GM18507 (cell line): Measurements from ENCODE around the gene C5orf47.

Source experiments
- DNase-seq: peaks from one replicate; pipeline ENCODE4 v3.0.0; 2011; ENCODE audit warnings: low read depth; ENCODE audit not compliant: insufficient read length; ENCODE audit errors: extremely low spot score
- FAIRE-seq: peaks from 2 replicates; lab custom pipeline; 2011; peaks lifted over from hg19 to GRCh38; lab: Jason Lieb, UNC

C5orf47 gene

DNA sequence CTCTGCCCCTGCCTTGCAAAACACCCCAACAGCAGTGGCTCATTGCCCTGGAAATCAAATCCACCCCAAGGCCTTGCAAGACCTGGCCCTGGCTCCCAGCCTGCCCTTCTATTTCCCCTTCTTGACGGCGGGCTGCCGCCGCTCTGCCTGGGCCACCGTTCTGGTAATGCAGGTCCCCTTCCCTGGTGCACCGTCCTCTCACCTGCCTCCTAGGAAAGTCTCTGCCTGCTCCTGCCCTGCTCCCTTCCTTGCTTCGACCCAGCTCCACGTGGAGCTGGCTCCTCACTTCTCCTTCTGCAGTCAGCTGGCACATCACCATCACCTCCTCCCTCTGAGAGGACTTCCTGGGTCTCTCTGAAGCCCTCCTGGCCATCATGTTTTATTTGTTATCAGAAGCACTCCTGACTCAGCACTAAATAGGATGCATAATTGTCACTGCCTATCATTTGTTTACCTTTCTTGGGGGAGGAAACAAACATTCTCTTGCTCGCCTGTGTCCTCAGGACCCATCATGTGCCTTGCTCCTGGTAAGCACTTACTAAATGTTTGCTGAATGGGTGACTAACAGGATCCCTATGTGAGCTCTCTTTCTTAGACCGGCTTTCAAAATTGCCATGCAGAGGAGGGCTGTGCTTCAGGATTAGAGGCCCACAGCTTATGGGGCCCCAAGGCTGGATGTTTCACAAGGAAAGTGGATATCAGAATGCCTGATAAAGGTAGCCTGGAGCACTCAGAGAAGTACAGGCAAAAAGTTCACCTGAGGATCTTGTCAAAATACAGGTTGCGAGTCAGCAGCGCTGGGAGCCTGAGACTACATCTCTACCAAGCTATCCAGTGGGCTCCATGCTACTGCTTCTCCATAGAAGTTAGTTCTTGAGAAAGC lies 19.6 kb upstream of the C5orf47 start:
- FAIRE-seq (no peak), DNase-seq (no peak)

DNA sequence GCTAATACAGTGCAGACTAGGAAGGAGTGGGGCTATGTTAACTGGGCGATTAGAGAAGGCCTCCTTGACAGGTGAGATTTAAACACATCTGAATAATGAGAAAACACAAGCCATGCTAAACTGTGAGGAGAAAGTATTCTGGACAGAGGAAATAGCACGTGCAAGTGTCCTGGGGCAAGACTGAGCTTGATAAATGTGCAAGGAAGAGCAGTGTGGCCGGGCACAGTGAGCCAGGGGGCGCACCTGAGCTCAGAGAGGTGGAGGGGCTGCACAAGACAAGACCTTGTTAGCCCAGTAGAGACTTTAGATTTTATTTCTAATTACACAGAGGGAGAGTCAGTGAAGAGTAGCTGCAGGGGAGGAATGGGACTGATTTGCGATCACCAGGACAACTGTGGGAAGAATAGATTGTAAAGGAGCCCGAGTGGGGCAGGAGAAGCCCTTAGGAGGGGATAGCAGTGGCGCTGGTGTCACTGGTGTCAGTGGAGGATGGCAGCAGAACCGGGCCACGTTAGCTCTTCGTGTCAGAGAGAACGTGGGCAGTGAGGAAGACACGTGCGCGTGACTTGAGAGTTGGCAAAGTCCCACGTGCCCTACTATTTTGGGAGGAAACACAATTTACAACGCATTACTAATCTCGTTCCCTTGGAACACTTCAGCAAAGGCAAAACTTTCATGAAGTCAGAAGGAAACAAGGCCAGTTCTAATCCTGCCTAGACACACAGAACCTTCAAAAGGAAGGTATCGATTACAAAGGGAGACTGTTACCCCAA lies 17.9 kb upstream of the C5orf47 start:
- no peak for FAIRE-seq
- no peak for DNase-seq

DNA sequence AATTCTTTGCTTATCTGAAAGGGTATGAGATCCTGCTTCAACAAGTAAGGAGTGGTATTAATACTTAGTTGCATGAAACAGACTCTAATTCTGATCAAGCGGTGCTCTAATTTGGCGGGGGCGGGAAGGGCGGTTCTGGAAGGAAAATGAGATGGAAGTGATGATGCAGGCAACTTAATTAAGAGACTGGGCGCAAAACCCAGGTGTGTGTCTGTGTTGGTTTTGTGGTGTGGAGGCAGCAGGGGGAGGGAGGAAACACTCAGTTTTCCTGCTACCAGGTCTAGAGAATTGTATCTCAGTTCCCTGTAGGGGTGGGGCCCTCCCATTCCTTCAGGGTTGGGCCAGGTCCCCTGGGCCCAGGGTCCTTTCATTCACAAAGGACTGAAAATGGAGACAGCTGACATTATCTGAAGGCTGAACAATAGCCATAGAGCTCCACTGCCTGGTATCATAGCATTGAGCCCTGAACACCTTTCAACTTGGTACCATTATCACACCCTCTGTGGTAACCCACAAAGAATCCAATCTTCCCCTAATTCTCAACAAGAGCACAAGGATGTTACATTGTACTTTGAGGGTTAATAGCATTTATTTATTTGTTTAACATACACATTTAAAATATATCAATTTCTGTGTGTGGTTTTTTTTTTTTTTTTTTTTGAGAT lies 17.2 kb upstream of the C5orf47 start:
- FAIRE-seq: no peak
- no peak for DNase-seq

DNA sequence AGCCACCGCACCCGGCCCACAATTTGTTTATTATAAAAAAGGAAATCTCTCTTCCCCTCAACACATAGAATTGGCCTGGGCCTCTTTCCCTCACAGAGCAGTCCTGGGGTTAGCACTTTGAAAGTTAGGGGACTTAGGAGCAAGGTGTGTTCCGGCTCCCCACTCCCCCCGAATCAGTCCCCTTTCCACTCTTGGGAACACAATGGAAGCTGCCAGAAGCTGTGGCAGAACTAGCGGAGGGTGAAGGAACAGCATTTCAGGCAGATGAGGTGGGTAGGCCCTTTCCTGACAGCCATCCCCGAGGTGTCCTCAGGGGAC lies 16.4 kb upstream of the C5orf47 start:
- DNase-seq: no peak
- no peak for FAIRE-seq

DNA sequence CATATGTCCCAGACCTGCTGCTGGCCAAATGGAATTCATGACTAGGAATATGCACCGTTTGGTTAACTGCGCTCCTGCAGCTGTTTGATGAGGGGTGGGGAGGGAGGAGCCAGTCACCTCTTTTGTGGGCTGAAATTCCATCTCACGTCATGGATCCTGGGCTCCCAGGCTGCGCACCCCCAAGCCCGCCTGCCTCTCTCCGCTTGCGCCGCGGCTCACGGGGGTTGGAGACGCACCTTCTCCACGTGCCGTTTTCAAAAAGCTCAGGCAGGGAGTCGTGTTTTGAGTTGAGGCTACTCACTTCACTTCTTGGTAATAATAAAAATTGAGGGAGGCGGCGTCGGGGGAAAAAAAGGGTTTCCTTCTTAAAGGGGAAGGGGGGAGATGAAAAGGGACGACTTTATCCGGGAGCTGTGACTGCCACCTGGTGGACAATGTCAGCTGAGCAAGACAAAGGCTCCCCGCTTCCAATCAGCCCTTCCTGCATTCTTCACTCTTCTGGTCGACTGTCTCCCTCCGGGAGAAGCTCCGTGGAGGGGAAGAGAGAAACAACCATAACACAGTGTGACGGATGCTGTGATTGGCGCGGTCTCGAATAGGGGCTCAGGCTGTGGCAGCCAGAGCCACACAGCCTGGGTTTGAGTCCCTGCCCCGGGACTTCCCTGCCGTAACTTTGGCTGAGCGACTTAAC lies 15.9 kb upstream of the C5orf47 start:
- DNase-seq: peak; percentile 72
- peak; percentile 86 for FAIRE-seq

DNA sequence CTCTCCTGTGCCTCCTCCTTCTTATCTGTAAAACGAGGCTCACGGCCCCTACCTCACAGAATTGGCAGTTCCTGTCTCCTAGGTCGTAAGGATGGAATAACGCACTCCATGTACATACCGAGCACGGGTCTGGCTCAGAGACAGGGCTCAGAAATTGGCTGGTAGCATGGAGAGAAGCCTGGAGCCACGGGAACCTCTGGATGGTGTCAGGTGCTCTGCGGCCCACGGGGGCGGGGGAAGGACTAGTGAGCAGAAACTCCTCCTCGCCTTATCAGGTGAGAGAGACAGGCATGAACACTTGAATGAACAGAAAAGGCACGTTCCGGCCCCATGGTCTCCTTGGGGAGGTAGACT lies 15.4 kb upstream of the C5orf47 start:
- FAIRE-seq (peak; percentile 33), DNase-seq (no peak)

DNA sequence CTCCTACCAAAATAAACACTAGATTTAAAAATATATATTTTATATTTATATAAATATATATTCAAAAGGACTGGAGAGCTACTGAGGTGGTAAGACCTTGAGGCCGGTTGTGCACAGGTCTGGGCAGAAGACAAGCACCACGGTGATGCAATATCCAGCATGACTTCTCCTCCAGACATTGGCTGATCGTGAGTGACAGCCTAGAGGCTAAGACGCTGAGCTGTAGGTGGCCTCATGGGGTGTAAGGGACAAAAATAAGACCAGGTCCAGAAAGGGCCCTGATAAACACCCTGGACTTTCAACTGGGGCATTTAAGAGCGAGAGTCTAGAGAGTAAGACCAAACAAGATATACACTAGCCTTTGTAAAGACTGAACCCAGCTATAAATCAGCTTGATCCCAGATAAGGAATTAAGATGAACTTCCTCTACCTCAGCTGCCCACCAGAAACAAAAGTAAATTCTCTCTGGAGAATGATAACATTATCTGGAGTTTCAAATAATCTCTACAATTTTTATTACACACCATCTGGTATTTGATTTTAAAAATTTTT lies 14.2 kb upstream of the C5orf47 start:
- no peak for FAIRE-seq
- DNase-seq: no peak

DNA sequence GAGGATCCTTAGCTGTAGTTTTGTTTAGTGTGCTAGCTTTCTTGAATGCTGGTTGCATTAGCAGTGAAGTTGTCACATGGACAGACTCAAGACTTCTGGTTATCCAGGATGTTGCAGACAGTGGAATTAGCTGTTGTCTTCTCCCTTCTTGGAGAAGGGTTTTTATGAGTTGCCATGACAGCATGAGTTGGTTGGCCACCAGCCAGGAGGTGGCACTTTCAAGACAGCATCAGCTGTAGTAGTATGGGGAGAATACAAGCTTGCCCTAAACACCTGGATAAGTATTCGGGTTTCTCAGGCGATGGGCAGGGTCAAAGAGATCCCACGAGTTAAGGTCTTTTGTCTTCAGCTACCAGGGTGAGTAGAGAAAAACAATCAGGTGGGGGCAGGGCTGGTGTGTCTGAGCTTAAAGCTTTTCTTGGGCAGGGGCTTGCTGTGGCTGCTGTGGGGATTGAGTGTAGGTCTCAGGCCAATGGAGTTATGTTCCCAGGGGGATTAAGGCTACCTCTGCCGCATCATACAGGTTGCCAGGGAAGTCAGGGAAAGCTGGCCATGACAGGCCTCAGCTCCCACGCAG lies 7.7 kb upstream of the C5orf47 start:
- no peak for FAIRE-seq
- no peak for DNase-seq

DNA sequence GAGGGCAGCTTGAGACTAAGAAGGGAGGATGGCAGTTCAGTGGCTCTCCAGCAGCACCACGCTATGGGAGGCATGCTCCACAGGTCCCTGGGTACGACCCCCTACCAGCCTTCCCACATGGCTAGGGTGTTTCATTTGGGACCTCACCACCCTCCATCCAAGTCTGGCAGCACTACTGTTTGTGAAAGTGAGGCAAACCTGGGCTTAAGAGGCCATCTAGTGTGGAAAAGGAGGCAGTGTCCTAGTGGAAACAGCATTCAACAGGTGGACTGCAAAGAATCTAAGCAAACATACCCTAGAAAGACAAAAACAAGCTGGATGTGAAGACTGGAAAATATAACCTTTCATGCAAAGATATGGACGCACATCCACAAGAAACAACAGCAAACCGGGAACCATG lies 4.8 kb upstream of the C5orf47 start:
- no peak for DNase-seq

DNA sequence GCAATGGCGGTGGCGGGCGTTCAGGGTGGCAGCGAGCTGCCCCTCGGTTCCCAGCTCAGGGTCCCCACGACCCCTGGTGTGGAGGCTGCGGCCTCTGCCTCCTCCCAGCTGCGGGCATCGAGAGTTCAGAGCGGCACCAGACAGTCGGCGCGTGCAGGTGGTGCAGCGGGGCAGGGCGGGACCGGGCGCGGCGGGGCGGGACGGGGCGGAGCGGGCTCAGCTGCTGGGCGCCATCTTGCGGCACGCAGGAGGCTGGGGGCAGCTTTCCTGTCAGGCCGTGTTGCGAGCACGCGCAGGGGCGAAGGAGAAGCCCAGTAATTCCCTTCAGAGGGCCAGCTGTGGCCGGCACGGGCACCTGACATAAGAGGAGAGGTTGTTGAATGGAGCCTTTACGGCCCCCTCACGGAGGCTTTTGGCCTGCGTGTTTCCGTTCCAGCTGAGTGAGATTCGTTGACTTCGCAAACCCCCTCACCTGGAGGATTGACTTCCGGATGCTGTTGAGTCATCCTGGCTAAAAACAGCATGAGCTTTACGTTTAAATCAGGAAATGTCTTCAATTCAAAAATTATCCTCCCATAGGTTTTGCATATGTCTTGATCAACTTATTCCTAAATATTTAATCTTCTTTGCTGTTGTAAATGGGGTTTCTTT lies 587 bp downstream of the C5orf47 start:
- DNase-seq: no peak

More for the DNA sequence above, 4.8 kb upstream of the C5orf47 start:
- FAIRE-seq: peak; percentile 24

DNA sequence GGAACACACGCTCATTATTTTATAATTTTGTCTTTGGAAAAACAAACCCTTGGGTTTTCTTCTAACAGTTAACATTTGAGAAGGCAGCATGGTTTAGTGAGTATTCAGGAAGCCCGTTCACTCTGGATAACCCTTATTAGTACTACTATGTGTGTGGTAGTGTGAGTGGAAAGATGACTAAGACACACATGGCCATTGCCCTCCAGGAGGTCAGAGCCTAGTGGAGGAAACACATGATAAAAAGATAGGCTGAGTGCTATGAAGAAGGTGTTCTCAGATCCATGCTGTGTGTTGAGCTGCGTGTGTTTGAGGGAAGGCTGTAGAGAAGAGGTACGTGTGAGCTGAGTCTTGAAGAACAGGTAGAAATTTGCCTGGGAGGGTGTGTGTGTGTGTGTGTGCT lies 8.4 kb downstream of the C5orf47 start:
- FAIRE-seq: no peak

More for the DNA sequence above, 587 bp downstream of the C5orf47 start:
- no peak for FAIRE-seq

DNA sequence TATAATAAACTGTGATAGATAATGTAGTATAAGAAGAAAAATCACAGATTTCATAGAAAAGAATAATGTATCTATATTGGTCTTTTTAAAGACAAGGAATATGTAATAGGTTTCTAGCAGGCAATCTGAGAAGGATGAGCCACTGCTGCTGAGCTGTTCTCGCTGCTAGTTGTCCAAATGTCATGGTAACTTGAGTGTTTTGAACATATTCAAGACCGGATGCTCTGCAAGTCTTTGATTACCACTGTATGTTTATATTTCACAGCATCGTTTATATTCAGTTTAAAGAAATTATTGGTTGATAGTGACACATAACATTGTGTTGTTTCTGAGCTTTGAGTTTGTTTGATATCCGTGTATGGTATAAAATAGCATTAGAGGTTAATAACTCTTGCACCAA lies 9.6 kb downstream of the C5orf47 start:
- DNase-seq (no peak), FAIRE-seq (no peak)

More for the DNA sequence above, 8.4 kb downstream of the C5orf47 start:
- no peak for DNase-seq

DNA sequence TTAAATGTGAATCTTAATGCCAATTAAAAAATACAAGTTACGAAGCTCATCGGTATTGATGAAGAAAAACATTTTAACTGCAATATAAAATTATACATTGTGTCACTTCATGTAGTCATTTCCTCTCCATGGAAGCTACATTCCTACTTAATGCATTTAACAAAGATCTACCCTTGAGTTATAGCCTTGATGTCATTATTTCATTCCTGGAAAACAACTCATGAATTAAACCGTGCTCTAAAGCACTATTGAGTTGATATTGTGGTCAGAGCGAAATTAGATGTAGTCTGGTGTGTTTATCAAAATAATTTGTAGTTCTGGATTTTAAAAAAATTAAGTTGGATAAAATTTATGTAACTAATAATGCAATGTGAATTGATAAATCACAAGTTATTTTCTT lies 11.1 kb downstream of the C5orf47 start:
- DNase-seq: no peak
- FAIRE-seq: no peak

DNA sequence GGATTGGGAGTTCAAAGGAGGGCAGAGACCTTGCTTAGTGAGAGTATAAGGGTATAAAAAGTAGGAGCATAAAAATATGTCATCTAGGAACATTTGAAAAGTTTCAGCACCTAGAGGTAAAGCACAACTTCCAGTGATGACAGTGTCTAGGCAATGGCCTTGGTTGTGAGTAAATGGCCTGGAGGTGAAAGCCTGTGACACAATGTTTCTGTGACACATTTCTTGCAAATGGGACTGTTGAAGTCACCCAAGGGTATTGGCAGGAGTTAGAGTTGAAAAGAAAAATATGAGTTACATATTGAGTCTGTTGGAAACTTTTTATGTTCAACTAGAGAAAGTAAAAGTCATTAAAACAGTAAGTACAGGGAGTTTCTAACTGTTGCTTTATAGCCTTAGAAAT lies 14.8 kb downstream of the C5orf47 start:
- no peak for DNase-seq
- no peak for FAIRE-seq

DNA sequence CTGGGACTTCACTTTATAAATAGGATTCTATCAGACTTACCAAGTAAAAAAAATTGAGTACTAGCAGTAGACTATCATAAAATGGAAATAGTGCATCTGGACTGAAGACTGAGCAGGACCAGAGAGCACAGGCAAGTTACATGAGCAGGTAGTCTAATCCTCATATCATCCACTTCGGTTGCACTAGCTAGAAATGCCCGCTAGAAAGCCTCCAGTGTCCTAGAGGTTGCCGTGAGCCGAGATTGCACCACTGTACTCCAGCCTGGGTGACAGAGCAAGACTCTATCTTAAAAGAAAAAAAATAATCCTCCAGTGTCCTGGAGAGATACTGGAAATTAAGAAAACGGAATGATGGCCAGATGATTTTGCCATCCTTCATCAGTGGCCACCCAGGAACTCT lies 20.0 kb downstream of the C5orf47 start:
- DNase-seq (no peak), FAIRE-seq (no peak)

DNA sequence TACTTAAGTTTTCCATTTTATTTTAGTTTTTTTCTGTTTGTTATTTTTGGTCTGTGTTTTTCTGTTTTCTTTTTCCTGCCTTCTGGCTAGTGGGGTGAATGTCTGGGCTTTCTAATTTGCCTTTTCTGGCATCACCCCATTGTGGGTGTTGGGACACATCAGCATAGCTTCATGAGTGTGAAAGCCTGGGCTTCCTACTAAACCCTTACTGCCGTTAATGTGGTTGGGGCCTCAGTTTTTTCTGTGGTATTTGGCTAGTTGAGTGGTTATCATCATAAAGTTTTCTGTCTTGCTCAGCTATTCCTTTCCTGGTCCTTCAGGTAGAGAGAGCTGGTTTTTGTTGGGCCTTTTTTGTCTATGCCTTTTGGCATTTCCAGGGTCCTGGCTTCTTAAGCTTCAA lies 21.4 kb downstream of the C5orf47 start:
- no peak for DNase-seq
- FAIRE-seq: no peak

DNA sequence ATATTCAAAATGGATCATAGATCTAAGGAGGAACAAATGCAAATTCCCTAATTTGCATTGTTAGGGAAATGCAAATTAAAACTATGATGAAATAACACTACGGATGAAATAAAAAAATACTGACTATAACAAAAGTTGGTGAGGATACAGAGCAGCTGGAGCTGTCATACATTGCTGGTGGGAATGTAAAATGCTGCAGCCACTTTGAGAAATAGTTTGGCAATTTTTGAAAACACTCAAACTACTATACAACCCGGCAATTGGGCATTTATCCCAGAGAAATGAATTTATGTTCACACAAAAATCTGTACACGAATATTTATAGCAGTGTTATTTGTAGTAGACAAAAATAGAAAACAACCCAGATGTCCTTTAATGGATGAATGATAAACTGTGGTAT lies 22.5 kb downstream of the C5orf47 start:
- DNase-seq (no peak), FAIRE-seq (no peak)

DNA sequence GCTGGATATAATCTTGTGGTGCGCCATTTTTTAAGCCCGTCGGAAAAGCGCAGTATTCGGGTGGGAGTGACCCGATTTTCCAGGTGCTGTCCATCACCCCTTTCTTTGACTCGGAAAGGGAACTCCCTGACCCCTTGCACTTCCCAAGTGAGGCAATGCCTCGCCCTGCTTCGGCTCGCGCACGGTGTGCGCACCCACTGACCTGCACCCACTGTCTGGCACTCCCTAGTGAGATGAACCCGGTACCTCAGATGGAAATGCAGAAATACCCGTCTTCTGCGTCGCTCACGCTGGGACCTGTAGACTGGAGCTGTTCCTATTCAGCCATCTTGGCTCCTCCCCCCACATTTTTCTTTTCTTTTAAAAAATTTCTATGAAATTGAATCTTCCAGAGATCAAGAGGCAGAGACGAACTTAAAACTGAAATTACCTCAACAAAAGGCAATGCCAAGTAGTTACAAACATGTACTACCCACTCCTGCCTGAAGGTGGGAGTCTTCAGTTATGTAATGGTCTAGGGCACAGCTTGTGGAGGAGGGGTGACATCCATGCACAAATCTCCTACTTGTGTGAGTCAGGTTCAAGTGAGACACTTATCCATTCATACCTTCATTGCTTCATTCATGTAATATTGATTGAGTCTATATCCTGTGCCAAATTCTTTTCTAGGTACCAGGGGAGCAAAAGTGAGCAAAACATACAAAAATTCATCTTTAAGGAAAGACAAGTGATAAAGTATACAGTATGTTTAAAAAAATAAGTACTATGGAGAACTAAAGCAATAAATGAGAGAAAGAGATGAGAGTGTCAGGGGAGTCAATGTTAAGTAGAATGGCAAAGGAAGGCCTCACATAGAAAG lies 31.3 kb downstream of the C5orf47 start:
- DNase-seq (peak; percentile 15), FAIRE-seq (peak; percentile 82)
